Middle frontal gyrus (tissue), 1 donor: Measurements from ENCODE around the gene AOPEP.
"Not testable (repeated sequence)": the region's sequence is repeated elsewhere in the genome, so short reads cannot be mapped to it uniquely, and the experiment has no call there.

ENCODE experiments used
- DNase-seq: peaks from one replicate; pipeline ENCODE4 v3.0.0-alpha.2; 2015; ENCODE audit warnings: low spot score; ENCODE audit errors: extremely low spot score

Gene AOPEP

DNA sequence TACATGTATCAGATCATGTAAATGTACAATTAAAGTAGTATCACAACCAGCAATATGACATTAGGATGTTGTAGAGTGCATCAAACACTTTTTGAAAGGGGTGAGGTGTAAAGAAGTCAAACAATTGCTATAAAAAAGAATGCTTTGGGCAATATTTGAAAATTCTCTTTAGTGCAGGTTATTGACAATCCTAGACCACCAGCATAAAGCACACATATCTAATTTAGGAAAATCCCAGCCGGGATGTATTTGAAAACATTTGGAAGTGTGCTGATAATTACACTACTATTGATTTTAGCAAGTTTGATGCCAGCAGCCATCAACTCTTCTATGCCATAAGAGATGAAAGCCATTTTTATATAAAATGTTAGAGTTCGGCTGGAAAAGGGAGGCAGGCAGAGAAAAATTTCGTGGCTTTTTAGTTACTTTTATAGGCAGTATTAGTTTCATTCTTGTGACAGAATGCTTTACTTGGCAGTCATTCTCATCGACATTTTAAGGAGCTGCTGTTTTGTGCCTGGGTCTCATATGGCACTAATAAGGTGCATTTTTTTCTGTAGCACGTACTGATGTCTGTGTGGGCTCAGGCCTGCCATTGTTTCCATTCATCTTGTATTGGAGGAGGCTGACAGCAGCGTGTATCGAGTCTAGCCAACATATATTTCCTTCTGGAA is 285.7 kb downstream of the AOPEP start:
- DNase-seq, result no peak

DNA sequence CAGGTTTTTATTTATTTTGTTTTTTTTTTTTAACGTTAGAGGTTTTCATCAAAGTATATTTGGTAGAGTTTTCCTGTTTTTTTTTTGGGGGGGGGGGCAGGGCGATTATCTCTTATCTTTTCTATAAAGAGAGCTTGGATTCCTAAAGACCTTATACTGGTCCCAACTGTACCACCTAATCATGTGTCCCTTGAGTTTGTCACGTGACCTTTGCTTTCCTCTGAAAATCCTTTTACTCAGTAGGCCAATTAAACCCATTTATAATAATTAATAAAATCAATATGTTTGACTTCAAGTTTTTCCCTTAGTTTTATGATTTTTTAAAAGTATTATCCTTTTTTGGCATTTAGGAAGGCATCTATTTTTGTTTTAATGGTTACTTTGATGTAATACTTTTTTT is 286.4 kb downstream of the AOPEP start:
- no peak for DNase-seq

DNA sequence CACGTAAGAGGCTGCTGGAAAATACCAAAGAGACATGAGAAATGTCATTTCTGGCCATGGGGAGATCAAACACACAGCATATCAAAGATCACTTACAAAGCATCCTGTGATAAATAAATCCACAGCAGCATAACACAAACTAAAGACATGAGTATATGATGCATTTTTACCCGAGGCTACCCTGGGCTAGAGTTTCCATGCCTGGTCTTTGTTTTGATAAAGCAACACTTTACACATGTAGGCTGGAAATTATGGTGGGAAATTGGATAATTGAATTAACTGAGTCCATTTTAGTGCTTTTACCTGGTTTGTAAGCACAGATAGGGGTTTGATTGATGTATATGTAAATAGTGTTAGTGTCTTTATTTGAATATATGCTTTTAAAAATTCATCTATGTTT is 288.4 kb downstream of the AOPEP start:
- no peak for DNase-seq

DNA sequence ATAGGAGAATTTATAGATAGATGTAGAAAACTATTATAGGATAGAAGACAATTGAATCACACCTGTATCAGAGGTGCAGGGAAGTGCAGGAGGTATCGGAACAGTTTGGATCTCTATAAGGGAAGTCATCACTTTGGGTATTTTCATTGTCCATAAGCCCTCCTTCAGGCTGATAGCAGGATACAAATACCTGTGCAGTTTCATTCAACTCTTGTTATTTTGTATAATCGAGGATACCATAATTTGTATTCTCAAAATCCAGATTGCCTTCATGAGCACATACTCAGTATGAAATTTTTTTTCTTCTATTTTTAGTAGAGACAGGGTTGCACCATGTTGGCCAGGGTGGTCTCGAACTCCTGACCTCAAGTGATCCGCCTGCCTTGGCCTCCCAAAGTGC is 289.1 kb downstream of the AOPEP start:
- no peak for DNase-seq

DNA sequence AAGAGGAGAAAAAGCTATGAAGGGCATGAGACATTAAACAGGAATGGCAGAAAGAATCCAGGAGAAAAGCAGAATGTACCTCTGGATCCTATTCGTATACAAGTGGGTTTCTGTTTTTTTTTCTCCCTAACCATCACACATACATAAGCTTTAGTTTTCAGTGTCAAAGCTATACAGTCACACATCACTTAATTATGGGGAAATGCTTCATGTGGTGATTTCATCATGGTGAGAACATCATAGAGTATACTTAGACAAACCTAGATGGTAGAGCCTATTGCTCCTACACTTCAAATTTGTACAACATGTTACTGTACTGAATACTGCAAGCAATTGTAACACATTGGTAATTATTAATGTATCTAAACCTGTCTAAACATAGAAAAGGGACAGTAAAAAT is 290.6 kb downstream of the AOPEP start:
- DNase-seq, result no peak

DNA sequence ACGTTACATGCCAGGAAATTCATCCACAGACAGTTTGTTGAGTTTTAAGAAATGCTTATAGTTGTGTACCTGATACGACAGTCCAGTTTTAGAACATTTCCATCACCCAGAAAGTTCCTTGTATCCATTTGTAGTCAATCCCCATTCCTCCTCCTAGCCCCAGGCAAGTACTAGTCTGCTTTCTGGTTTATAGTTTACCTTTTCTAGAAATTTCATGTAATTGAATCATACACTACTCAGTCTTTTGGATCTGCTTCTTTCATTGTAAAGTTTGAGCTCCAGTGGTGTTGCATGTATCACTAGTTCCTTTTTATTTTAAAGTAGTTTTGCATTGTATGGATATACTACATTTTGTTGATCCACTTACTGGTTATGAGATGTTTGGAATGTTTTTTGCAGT is 291.2 kb downstream of the AOPEP start:
- DNase-seq, result no peak

DNA sequence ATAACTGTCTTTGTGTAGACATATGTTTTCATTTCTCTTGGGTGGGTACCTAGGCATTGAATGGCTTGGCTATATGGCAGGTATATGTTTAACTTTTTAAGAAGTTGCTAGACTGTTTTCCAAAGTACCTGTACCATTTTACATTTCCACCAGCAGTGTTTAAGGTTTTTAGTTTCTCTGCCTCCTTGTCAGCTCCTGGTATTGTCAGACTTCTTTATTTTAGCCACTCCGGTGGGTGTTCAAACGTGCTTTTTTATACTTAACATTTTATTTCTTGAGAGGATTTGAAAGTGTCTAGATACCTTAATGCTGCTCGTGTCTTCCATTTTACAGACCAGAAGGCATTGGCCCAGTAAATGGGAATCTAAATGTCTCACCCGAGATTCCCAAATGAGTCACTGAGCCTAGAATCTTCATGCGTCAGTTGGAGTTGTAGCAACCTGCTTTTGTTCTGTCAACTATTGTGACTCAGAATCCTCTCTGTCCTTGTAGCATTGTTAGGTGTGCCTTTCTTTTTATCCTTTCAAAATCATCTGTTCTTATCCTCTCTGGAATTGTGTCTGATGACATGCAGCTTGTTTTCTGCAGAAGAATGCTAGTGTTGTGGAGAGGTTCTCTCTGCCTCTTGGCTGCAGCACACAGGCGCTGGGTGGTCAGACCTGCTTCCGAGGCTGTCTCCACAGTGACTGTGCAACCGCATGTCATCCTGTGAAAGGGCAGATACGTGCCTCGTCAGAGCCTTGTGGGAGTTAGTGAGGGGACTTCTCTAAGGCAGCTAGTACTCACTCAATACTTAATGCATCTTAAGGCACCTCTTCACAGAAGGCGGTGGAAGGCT is 291.8 kb downstream of the AOPEP start:
- DNase-seq, result no peak

DNA sequence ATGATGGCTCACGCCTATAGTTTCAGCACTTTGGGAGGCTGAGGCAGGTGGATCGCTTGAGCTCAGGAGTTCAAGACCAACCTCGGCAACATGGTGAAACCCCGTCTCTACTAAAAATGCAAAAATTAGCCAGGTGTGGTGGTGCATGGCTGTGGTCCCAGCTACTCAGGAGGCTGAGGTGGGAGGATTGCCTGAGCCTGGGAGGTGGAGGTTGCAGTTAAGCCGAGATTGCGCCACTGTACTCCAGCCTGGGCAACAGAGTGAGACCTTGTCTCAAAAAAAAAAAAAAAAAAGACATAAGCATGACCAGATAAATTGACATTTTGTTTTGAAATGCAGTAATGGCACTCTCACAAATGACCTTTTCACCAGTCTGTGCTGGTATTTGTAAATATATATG is 294.1 kb downstream of the AOPEP start:
- not testable (repeated sequence) for DNase-seq

DNA sequence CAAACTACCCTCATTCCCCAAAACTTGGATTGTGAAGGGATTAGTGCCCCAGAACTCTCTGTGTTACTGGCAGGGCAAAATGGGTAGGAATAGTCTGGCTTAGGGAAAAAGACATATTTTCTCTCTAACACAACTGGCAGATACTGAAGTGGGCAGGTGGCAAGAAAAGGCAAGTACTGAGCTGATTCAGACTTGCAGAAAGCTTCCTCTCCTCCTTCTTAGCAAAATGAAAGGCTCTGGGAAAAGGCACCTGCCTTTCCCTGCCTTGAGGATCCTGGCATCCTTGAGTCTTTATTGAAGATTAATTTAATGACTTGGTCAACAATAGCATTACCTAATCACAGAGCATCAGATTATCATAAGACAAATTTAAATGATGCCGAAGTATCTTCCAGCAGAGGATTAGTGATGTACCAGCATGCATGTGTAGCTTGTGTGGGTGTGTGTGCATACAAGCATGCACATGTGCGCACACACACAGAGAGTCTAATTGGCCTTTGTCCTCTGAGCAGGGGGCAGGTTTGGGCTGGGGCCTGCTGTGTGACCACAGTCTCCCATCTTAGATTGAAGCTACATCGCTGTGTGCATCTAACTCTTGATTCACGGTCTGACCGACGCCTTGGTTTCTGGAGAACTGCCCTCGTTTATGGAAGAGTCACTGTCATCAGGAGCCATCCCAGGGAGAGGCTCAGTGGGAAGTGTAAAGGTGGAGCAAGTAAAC is 294.8 kb downstream of the AOPEP start:
- no peak for DNase-seq

DNA sequence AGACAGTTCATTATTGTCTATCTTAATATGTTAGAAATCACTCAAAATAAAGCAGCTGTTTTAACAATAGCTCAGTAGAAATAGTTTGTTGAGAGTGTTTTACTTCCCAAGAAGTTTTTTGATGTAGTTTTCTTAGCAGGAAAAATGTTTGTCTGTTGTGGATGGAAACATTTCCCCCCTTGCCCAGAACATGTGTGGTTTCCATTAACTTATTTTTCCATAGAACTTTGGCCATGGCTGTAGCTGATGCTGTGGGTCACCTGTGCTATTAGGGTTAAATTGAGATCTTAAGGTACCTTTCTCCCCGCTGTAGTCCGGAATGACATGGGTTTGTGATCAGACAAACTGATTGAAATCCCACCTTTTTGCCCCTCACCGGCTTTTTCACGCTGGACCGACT is 296.2 kb downstream of the AOPEP start:
- DNase-seq, result no peak

DNA sequence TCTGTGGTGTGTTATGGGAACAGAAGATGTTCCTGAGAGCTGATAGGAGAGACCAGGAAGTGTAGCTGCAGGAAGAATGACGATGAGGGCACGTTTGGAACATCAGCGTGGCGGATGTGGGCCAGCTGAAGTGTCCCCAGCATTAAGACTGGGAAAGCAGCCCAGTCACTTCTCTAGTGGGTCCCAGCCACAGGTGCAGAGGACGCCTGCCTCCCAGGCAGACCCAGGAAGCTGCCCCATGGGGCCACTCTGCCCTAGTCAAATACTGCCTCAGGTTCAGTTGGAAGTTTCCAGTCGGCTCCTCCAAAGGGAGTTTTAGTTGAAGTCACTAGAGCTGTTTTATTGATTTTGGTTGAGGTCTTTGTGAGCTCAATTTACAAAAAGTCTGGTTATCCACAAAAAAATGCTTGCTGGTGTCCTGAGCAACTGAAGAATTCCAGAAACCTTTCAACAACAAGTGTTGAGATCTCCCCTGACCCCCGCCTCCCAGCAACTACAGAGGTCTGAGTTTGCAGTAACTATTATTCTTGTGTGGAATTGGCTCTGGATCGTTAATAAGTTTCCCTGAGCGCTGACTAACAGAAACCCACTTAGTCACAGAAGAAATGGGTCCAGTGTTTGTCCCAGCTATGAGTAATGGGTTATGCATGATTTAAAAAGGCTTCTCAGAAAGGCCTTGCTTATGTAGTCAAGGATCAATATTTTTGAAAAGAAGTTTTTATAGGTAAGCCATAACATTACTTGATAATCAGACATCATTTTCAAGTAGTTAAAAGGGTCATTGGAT is 296.9 kb downstream of the AOPEP start:
- no peak for DNase-seq

DNA sequence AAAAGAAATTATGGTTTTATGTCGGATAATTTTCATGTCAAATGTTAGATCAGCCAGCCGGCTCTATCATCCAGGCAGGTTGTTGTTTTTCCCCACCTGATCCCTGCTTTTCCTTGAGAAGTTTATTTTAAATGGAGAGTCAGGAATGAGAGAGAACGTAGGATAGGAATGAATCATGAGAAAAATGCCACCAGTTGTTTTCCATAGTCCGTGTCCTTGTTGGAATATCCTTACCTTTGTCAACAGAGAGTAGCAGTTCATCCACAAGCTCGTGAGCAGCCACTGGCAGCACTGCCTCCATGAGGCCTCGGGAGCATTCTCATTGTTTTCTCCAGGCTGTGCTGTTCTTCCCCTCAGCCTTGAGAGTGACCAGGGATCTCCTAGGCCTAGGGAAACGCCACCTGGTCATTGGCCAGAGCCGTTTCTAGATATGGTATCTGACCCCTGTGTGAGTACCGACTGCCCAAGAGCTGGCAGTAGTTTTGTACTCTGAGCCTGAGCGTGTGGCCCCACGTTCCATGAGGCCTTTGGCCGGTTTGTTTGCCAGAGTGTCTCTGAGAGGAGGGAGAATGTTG is 297.7 kb downstream of the AOPEP start:
- no peak for DNase-seq

DNA sequence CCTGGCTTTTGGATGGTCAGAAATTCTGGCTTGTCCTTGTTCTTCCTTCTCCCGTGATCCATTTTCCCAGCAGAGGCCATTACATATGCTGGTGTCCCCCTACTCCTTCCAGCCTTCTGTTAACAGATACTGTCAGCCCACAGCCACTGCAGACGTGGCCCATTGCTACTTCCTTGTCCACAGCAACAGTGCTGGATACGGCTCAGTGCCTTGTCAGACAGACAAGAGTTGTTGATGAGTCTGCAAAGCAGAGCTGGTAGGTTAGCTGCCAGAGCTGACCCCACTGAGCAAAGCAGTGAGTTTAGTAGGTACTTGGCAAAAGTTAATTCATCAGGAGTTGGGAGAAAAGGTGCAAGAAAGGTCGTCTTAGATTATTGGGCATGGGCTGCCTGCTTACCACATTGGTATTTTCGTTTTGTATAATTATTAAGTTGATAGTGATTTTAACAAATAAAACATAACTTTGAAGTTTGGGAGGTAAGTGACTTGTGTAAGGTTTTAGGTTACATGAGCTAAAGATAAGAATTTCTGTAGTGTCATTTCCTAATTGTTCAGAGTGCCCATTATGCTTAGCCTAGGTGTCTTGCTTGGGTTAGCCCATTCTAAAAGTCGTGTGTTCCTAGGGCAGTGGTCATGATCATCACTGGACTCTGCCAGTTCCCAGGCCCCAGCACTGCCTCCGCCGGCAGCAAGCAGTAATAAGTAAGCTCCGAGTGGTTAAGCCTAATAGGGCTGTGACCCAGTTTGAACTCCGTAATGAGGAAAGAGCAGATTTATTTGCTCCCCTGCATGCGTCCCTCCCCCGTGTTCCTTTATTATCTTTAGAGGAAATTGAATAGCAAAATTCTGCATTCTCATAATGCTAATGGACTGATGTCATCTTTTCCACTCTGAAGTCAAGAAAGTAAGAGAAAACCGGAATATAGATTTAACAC is 299.0 kb downstream of the AOPEP start:
- DNase-seq, result no peak

DNA sequence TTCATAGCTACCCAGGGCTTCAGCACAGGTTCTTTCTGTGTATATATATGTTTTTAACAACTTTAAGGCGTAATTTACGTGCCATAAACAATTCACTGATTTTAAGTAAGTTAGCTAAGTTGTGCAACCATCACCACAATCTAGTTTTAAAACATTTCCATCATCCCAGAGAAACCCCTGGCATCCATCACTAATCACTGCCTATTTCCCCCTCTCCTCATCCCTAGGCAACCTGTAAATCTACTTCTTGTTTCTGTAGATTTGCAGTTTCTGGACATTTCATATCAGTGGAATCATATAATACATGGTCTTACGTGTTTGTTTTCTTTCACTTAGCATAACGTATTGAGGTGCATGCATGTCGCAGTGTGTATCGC is 299.6 kb downstream of the AOPEP start:
- DNase-seq, result no peak

DNA sequence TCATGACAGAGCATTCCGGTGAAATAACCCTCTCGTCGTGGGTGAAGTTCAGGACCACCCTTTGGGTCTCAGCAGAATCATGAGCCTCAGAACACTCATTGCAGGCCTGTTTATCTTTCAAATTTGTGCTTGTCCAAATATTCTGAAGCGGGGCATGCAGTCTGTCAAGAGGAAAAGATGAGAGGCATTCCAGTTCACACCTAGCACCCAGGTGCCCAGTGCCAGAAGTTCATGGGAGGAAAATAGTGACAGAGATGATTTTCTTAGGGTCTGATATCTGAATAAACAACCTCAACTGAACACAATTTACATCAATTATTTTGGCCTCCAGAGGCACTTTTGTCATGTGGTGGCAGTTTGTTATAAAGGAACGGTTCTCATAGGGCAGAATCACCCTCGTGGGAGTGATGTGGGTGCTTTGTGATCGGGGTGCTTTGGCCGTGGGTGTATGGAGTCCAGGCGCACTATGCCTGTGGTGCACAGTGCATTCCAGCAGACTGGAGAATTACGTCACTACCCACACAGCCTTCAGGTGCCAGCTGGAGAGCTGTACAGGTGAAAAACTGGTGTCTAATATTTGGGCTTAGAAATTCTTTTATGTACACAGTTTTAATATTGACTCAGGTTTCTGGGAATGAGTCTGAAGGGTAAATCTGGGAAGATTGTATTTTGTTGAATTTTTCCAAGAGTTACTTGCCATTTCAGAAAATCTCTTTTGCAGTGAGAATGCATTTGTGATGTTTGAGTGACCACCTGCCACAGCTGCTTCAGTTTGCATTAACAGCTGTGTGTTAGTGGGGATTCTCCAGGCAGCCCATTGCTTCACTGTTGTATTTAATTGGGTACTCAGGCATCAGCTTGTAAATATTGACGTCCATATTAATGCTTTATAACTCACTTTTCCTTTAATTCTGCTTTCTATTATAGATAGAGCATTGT is 301.7 kb downstream of the AOPEP start:
- DNase-seq, result no peak

DNA sequence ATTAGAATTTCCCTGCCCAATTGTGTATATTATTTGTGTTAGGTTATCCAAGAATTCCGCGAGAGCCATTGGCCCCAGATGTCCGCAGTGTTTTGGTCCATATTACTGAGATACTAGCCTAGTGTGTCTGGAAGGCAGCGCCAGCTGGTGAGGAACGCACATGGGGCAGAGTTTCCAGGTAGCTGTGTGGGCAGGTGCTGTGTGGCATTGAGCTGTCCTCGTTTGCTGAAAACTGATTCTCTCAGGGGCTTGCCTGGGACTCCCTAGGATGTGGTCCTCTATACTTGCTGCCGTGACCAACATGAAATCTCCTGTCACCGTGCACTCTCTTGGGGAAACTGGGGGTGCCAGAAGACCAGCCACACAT is 302.3 kb downstream of the AOPEP start:
- DNase-seq, result no peak

DNA sequence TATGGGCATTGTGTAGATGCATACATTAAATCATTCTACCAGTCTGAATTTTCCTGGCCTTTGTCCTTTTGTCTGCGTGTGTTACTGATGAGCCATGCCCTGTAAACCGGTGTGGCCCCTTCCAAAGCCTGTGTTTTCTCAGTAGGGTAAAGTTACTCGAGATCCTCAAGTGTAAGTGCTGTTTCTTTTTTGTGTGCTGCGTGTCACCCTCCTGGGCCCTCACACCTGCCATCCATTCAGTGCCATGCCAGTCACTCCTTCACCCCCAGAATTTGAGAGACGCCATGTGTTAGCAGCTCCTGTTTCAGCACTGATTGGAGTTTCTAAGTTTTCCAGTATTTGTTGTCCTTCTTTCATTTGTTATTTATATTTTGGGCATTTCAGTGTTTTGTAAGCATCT is 302.8 kb downstream of the AOPEP start:
- no peak for DNase-seq

DNA sequence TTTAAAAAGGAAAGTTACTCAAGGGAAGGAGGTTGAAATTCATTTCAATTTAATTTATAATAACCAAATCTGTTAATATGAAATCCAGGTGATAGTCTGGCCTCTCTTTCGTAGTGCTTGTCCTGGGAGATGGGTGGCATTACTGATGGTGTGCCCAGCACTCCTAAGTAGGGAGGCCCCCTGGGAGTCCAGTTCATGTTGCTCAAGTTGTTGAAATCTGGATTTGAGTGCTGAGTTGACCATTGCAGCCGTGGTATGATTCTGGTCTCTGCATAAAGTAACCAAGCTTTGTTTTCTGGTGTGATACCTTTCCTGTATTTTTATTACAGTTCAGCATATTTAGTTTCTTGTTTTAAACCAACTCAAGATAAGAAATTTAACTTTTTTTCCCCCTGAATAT is 303.2 kb downstream of the AOPEP start:
- DNase-seq, result no peak

DNA sequence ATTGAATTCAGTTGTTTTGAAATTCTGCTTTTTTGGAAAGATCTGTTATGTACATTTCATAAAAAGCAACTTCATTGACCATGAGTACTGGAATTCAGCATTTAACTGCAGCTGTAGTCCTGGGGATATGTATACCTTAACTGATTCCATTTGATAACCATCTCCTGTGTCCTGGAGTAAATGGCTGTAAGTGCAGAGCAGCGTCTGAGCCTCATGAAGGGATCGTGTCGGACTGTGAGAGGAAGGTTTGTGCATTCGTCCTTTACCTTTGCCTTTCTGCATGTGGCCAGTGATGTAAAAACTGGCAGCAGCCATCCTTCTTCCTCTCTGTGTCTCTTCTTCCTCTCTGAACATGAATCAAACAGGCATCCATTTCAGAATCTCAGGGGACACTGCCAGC is 303.8 kb downstream of the AOPEP start:
- no peak for DNase-seq
